SU-DHL-6 (cell line): Measurements from ENCODE around the gene OGDH.
"Not testable (repeated sequence)": the region's sequence is repeated elsewhere in the genome, so short reads cannot be mapped to it uniquely, and the experiment has no call there.

ENCODE experiments used
- EZH2phosphoT487 ChIP-seq: fragments of 200-600 bp; sonication (generic), shearing (Covaris generic); conservative IDR thresholded peaks from 2 replicates; pipeline ENCODE4 v1.6.1; 2018; ENCODE audit warnings: mild to moderate bottlenecking, antibody characterized with exemption, low read length, moderate library complexity, mixed read lengths
- TF ChIP-seq, protein P1 (sequence below): fragments of 200-600 bp; sonication (generic); IDR thresholded peaks from one replicate; pipeline ENCODE4 v1.5.1; 2017; ENCODE audit warnings: antibody characterized with exemption, mild to moderate bottlenecking, low read length, moderate library complexity; ENCODE audit not compliant: insufficient read depth, poor library complexity, severe bottlenecking

- TF ChIP-seq, protein P1, sequence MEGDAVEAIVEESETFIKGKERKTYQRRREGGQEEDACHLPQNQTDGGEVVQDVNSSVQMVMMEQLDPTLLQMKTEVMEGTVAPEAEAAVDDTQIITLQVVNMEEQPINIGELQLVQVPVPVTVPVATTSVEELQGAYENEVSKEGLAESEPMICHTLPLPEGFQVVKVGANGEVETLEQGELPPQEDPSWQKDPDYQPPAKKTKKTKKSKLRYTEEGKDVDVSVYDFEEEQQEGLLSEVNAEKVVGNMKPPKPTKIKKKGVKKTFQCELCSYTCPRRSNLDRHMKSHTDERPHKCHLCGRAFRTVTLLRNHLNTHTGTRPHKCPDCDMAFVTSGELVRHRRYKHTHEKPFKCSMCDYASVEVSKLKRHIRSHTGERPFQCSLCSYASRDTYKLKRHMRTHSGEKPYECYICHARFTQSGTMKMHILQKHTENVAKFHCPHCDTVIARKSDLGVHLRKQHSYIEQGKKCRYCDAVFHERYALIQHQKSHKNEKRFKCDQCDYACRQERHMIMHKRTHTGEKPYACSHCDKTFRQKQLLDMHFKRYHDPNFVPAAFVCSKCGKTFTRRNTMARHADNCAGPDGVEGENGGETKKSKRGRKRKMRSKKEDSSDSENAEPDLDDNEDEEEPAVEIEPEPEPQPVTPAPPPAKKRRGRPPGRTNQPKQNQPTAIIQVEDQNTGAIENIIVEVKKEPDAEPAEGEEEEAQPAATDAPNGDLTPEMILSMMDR, result not testable (repeated sequence)
- TF ChIP-seq EZH2phosphoT487, result not testable (repeated sequence)
Observed at GRCh38 chr7:44597181-44597580, 9.2 kb upstream of the OGDH start.
